HG02588 (cell line): ENCODE measurements around the gene VENTX.
"Not testable (repeated sequence)": the region's sequence is repeated elsewhere in the genome, so short reads cannot be mapped to it uniquely, and the experiment has no call there.

ENCODE experiments used
- ATAC-seq: cut with Tn5 transposase; IDR thresholded peaks from one replicate; pipeline ENCODE4 v1.9.1; 2021; ENCODE audit warnings: mild to moderate bottlenecking, moderate library complexity; ENCODE audit not compliant: unreplicated experiment

VENTX gene

GRCh38 chr10:133253361-133253955, 15.8 kb downstream of the VENTX start:
- ATAC-seq = no peak

GRCh38 chr10:133254421-133255120, 16.9 kb downstream of the VENTX start:
- ATAC-seq = no peak

GRCh38 chr10:133255323-133255722, 17.7 kb downstream of the VENTX start:
- no peak for ATAC-seq

- ATAC-seq = no peak
These were observed 19.9 kb downstream of the VENTX start for GRCh38 chr10:133257489-133258065.

GRCh38 chr10:133258066-133258817, 20.6 kb downstream of the VENTX start:
- ATAC-seq = no peak

GRCh38 chr10:133258818-133259601, 21.4 kb downstream of the VENTX start:
- no peak for ATAC-seq

GRCh38 chr10:133259602-133259989, 21.9 kb downstream of the VENTX start:
- no peak for ATAC-seq

- ATAC-seq = peak; percentile 43
These were observed 23.5 kb downstream of the VENTX start for GRCh38 chr10:133260895-133261725.

- peak; percentile 63 for ATAC-seq
These were observed 24.2 kb downstream of the VENTX start for GRCh38 chr10:133261726-133262325.

- no peak for ATAC-seq
These were observed 25.0 kb downstream of the VENTX start for GRCh38 chr10:133262696-133263095.

GRCh38 chr10:133263674-133264073, 26.0 kb downstream of the VENTX start:
- no peak for ATAC-seq

- ATAC-seq = no peak
These were observed 26.8 kb downstream of the VENTX start for GRCh38 chr10:133264461-133264860.

GRCh38 chr10:133265052-133265451, 27.4 kb downstream of the VENTX start:
- ATAC-seq = not testable (repeated sequence)

GRCh38 chr10:133266056-133266795, 28.6 kb downstream of the VENTX start:
- ATAC-seq = no peak

GRCh38 chr10:133267293-133267692, 29.6 kb downstream of the VENTX start:
- no peak for ATAC-seq

GRCh38 chr10:133267829-133268228, 30.2 kb downstream of the VENTX start:
- no peak for ATAC-seq

- ATAC-seq = no peak
These were observed 30.9 kb downstream of the VENTX start for GRCh38 chr10:133268532-133268931.

- ATAC-seq = no peak
These were observed 31.7 kb downstream of the VENTX start for GRCh38 chr10:133269367-133269766.

GRCh38 chr10:133270204-133270603, 32.5 kb downstream of the VENTX start:
- ATAC-seq = no peak
